RPMI8226 (cell line): ENCODE results near the gene SLX4IP.
"Not testable (repeated sequence)": the region's sequence is repeated elsewhere in the genome, so short reads cannot be mapped to it uniquely, and the experiment has no call there.

ENCODE experiments used
- DNase-seq: peaks from one replicate; pipeline ENCODE4 v3.0.0-alpha.2; 2015

SLX4IP gene

GRCh38 chr20:10613426-10613825, 178.3 kb downstream of the SLX4IP start:
- DNase-seq = not testable (repeated sequence)

GRCh38 chr20:10613911-10614310, 178.8 kb downstream of the SLX4IP start:
- DNase-seq = no peak

GRCh38 chr20:10616212-10616611, 181.1 kb downstream of the SLX4IP start:
- DNase-seq = no peak

- not testable (repeated sequence) for DNase-seq
These were observed 182.5 kb downstream of the SLX4IP start for GRCh38 chr20:10617549-10618133.

- DNase-seq = no peak
These were observed 183.6 kb downstream of the SLX4IP start for GRCh38 chr20:10618611-10619245.

GRCh38 chr20:10619427-10619826, 184.3 kb downstream of the SLX4IP start:
- DNase-seq = no peak

- no peak for DNase-seq
These were observed 186.0 kb downstream of the SLX4IP start for GRCh38 chr20:10621149-10621548.

- DNase-seq = no peak
These were observed 187.7 kb downstream of the SLX4IP start for GRCh38 chr20:10622657-10623418.

GRCh38 chr20:10625641-10626040, 190.5 kb downstream of the SLX4IP start:
- no peak for DNase-seq

- DNase-seq = no peak
These were observed 191.8 kb downstream of the SLX4IP start for GRCh38 chr20:10626896-10627295.

GRCh38 chr20:10629946-10630650, 195.0 kb downstream of the SLX4IP start:
- no peak for DNase-seq

GRCh38 chr20:10631126-10631525, 196.0 kb downstream of the SLX4IP start:
- no peak for DNase-seq

- no peak for DNase-seq
These were observed 197.8 kb downstream of the SLX4IP start for GRCh38 chr20:10632721-10633509.

GRCh38 chr20:10633718-10634117, 198.6 kb downstream of the SLX4IP start:
- no peak for DNase-seq

GRCh38 chr20:10634211-10634610, 199.1 kb downstream of the SLX4IP start:
- no peak for DNase-seq

- DNase-seq = no peak
These were observed 199.7 kb downstream of the SLX4IP start for GRCh38 chr20:10634683-10635411.

GRCh38 chr20:10635476-10636208, 200.5 kb downstream of the SLX4IP start:
- DNase-seq = no peak

GRCh38 chr20:10636326-10636818, 201.3 kb downstream of the SLX4IP start:
- DNase-seq = no peak

GRCh38 chr20:10637031-10637559, 202.0 kb downstream of the SLX4IP start:
- DNase-seq = no peak

GRCh38 chr20:10637563-10637962, 202.5 kb downstream of the SLX4IP start:
- DNase-seq = no peak
